ENCODE data around the gene C19orf73. TPM values are rescaled to one million over a fixed set of nuclear protein-coding genes. Genes with fewer than 3 reads are reported as not detected.

The C19orf73 gene
- total and polyA plus RNA-seq, 9 of the 15 experiments (the other 6 are each of a cell fraction or from before 2014, with no cell fraction given), result 0.08 to 7.4 (median 1.4) TPM

- TF ChIP-seq NFIC (IDR thresholded peaks at IDR 0.05) (peak; percentile 14; the same call in 1 of the 2 replicates), NCOA2 (IDR thresholded peaks at IDR 0.05; ENCODE audit: partially characterized antibody in 2 of 2) (no peak), JUN (IDR thresholded peaks at IDR 0.05; ENCODE audit: borderline replicate concordance, low read depth, low read length) (peak; percentile 34; the same call in 1 of the 2 replicates), JUN (CRISPR knock-in tag; IDR thresholded peaks at IDR 0.05; ENCODE audit: borderline replicate concordance) (no peak), SMARCA5 (IDR thresholded peaks at IDR 0.05) (no peak), MAFF (IDR thresholded peaks at IDR 0.05; ENCODE audit: low read length) (0 out of 2 replicates have a peak, but pooled peaks have one; percentile 5), FUS (optimal IDR thresholded peaks at IDR 0.05; ENCODE audit: low read depth, low read length) (no peak), GTF3C2 (IDR thresholded peaks at IDR 0.05; ENCODE audit: borderline replicate concordance, extremely low read depth, insufficient read length) (no peak), JUNB (CRISPR knock-in tag; conservative IDR thresholded peaks at IDR 0.05) (0 out of 2 replicates have a peak, but pooled peaks have one; percentile 57), IRF2 (CRISPR knock-in tag; IDR thresholded peaks at IDR 0.05) (no peak), SAFB (IDR thresholded peaks at IDR 0.05; ENCODE audit: borderline replicate concordance, low read depth, low read length) (peak; percentile 38; the same call in 1 of the 2 replicates), KAT2B (IDR thresholded peaks at IDR 0.05; ENCODE audit: low read depth, low read length) (no peak), ZEB2 (IDR thresholded peaks at IDR 0.05) (no peak), ILF3 (IDR thresholded peaks at IDR 0.05; ENCODE audit: borderline replicate concordance) (no peak), CBX2 (IDR thresholded peaks at IDR 0.05; ENCODE audit: insufficient read depth, low read length, poor library complexity, severe bottlenecking) (no peak), RBFOX2 (IDR thresholded peaks at IDR 0.05; ENCODE audit: low read depth, low read length) (peak; percentile 53; the same call in 1 of the 2 replicates), NFATC3 (IDR thresholded peaks at IDR 0.05) (no peak), VEZF1 (CRISPR knock-in tag; IDR thresholded peaks at IDR 0.05) (peak; percentile 80), TRIM28 (IDR thresholded peaks at IDR 0.05) (no peak), L3MBTL2 (IDR thresholded peaks at IDR 0.05) (peak; percentile 49; the same call in 1 of the 2 replicates), ZFP1 (CRISPR knock-in tag; IDR thresholded peaks at IDR 0.05) (no peak)
- TF ChIP-seq, protein P1, sequence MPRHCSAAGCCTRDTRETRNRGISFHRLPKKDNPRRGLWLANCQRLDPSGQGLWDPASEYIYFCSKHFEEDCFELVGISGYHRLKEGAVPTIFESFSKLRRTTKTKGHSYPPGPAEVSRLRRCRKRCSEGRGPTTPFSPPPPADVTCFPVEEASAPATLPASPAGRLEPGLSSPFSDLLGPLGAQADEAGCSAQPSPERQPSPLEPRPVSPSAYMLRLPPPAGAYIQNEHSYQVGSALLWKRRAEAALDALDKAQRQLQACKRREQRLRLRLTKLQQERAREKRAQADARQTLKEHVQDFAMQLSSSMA (CRISPR knock-in tag; IDR thresholded peaks at IDR 0.05), result no peak
- TF ChIP-seq, protein P2, sequence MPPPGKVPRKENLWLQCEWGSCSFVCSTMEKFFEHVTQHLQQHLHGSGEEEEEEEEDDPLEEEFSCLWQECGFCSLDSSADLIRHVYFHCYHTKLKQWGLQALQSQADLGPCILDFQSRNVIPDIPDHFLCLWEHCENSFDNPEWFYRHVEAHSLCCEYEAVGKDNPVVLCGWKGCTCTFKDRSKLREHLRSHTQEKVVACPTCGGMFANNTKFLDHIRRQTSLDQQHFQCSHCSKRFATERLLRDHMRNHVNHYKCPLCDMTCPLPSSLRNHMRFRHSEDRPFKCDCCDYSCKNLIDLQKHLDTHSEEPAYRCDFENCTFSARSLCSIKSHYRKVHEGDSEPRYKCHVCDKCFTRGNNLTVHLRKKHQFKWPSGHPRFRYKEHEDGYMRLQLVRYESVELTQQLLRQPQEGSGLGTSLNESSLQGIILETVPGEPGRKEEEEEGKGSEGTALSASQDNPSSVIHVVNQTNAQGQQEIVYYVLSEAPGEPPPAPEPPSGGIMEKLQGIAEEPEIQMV (tag; conservative IDR thresholded peaks at IDR 0.05; ENCODE audit: low read depth), result no peak
Observed at GRCh38 chr19:49145573-49146407, 26.8 kb upstream of the C19orf73 start (continued).

Data from K562 (cell line).